ENCODE results near the gene EDC4.

GRCh38 chr16:67919622-67920221 lies 46.9 kb downstream of the EDC4 start:
- no peak for TF ChIP-seq THAP11 (CRISPR knock-in tag; IDR thresholded peaks at IDR 0.05)
- no peak for TF ChIP-seq ZNF878 (CRISPR knock-in tag; IDR thresholded peaks at IDR 0.05)
- no peak for TF ChIP-seq MIER2 (CRISPR knock-in tag; IDR thresholded peaks at IDR 0.05)
- TF ChIP-seq ZBTB43 (CRISPR knock-in tag; conservative IDR thresholded peaks at IDR 0.05): no peak
- no peak for TF ChIP-seq EZH2 (conservative IDR thresholded peaks at IDR 0.05; ENCODE audit: low read depth, low read length)
- TF ChIP-seq REST (IDR thresholded peaks at IDR 0.05; ENCODE audit: borderline replicate concordance in 1 of 2, low read depth in 1 of 2, low read length in 2 of 2): no peak
- peak; percentile 47 for TF ChIP-seq CTCF (CRISPR knock-in tag; IDR thresholded peaks at IDR 0.05)
- TF ChIP-seq EP300 (IDR thresholded peaks at IDR 0.05; ENCODE audit: low read depth in 2 of 2, low read length in 2 of 2): no peak
- TF ChIP-seq EP300 (CRISPR knock-in tag; IDR thresholded peaks at IDR 0.05; ENCODE audit: borderline replicate concordance): no peak
- no peak for TF ChIP-seq NFE2L2 (IDR thresholded peaks at IDR 0.05; ENCODE audit: low read length)
- TF ChIP-seq HNF4A (CRISPR knock-in tag; IDR thresholded peaks at IDR 0.05): no peak
- TF ChIP-seq CREB1 (IDR thresholded peaks at IDR 0.05): no peak
- TF ChIP-seq CREB1 (CRISPR knock-in tag; IDR thresholded peaks at IDR 0.05): no peak
